ENCODE measurements around the gene YTHDC2. TPM values are rescaled to one million over a fixed set of nuclear protein-coding genes. Genes with fewer than 3 reads are reported as not detected.

The YTHDC2 gene
- total RNA-seq, 1 donor from 2014 or later, result 7.3 TPM

- no peak for TF ChIP-seq CTCF (conservative IDR thresholded peaks at IDR 0.05; ENCODE audit: low read depth, low read length)
- DNase-seq (ENCODE audit: low read depth), result no peak
- no peak overlapping the region for H3K4me3 ChIP-seq (ENCODE audit: low read depth, low read length)
Observed at GRCh38 chr5:113518884-113519283, 5.4 kb downstream of the YTHDC2 start.

GRCh38 chr5:113519412-113519811 lies 5.9 kb downstream of the YTHDC2 start:
- H3K4me3 ChIP-seq (ENCODE audit: low read depth, low read length), result no peak overlapping the region
- no peak for DNase-seq (ENCODE audit: low read depth)
- TF ChIP-seq CTCF (conservative IDR thresholded peaks at IDR 0.05; ENCODE audit: low read depth, low read length), result no peak

- no peak for TF ChIP-seq CTCF (conservative IDR thresholded peaks at IDR 0.05; ENCODE audit: low read depth, low read length)
- no peak overlapping the region for H3K4me3 ChIP-seq (ENCODE audit: low read depth, low read length)
- DNase-seq (ENCODE audit: low read depth), result no peak
Observed at GRCh38 chr5:113520429-113520828, 6.9 kb downstream of the YTHDC2 start.

- TF ChIP-seq CTCF (conservative IDR thresholded peaks at IDR 0.05; ENCODE audit: low read depth, low read length), result no peak
- DNase-seq (ENCODE audit: low read depth), result no peak
- H3K4me3 ChIP-seq (ENCODE audit: low read depth, low read length), result no peak overlapping the region
Observed at GRCh38 chr5:113520899-113521298, 7.4 kb downstream of the YTHDC2 start.

- H3K4me3 ChIP-seq (ENCODE audit: low read depth, low read length), result no peak overlapping the region
- no peak for DNase-seq (ENCODE audit: low read depth)
- TF ChIP-seq CTCF (conservative IDR thresholded peaks at IDR 0.05; ENCODE audit: low read depth, low read length), result no peak
Observed at GRCh38 chr5:113523168-113523567, 9.7 kb downstream of the YTHDC2 start.

- no peak for DNase-seq (ENCODE audit: low read depth)
- TF ChIP-seq CTCF (conservative IDR thresholded peaks at IDR 0.05; ENCODE audit: low read depth, low read length), result no peak
- H3K4me3 ChIP-seq (ENCODE audit: low read depth, low read length), result no peak overlapping the region
Observed at GRCh38 chr5:113524927-113525326, 11.4 kb downstream of the YTHDC2 start.

- no peak overlapping the region for H3K4me3 ChIP-seq (ENCODE audit: low read depth, low read length)
- no peak for TF ChIP-seq CTCF (conservative IDR thresholded peaks at IDR 0.05; ENCODE audit: low read depth, low read length)
- no peak for DNase-seq (ENCODE audit: low read depth)
Observed at GRCh38 chr5:113526421-113526820, 12.9 kb downstream of the YTHDC2 start.
